Suprapubic skin (tissue), 4 donors: ENCODE data around the gene SLC51B. TPM values are rescaled to one million over a fixed set of nuclear protein-coding genes. Genes with fewer than 3 reads are reported as not detected.

Experiments
- DNase-seq, 2 donors: peaks; one replicate each; pipeline ENCODE4 v3.0.0-alpha.2; 2019; ENCODE audit warnings: low spot score in 2 of 2
- H3K27ac ChIP-seq: fragments of 200-600 bp; sonication (generic); one replicate; pipeline ENCODE4 v1.5.1; 2019
- H3K27me3 ChIP-seq: fragments of 200-600 bp; sonication (generic); one replicate; pipeline ENCODE4 v1.5.1; 2019
- H3K36me3 ChIP-seq: fragments of 200-600 bp; sonication (generic); one replicate; pipeline ENCODE4 v1.5.1; 2019
- H3K4me1 ChIP-seq: fragments of 200-600 bp; sonication (generic); one replicate; pipeline ENCODE4 v1.5.1; 2019
- H3K4me3 ChIP-seq: fragments of 200-600 bp; sonication (generic); one replicate; pipeline ENCODE4 v1.5.1; 2019; ENCODE audit warnings: mild to moderate bottlenecking
- H3K9me3 ChIP-seq: fragments of 200-600 bp; sonication (generic); one replicate; pipeline ENCODE4 v1.5.1; 2019
- EP300 ChIP-seq: sonication (generic); formaldehyde crosslinking; IDR thresholded peaks from one replicate; pipeline ENCODE4 v1.6.1; 2017; ENCODE audit warnings: antibody characterized with exemption
- POLR2A ChIP-seq, 2 donors: fragments of 450-650 bp; IDR thresholded peaks; one replicate each; pipeline ENCODE4 v1.6.1; 2017; ENCODE audit warnings: antibody characterized with exemption in 2 of 2, mild to moderate bottlenecking in 2 of 2, moderate library complexity in 2 of 2
- POLR2AphosphoS5 ChIP-seq, 3 donors: sonication (generic); formaldehyde crosslinking; IDR thresholded peaks; one replicate each; pipeline ENCODE4 v1.6.1; 2017; ENCODE audit warnings: antibody characterized with exemption in 3 of 3
- whole genome bisulfite sequencing: methylation state at CpG from one replicate; pipeline ENCODE4 v1.1.5; 2018; 5-methylcytosine and 5-hydroxymethylcytosine counted together
- total RNA-seq, 4 donors: library from RNA; depleted of rRNA; stranded (reverse); fragments of >200 nt; gene quantifications; one replicate each; pipeline ENCODE4 v1.1.0, GENCODE V29; 2016
- TF ChIP-seq, protein P1 (sequence below), 2 donors: fragments of 200-600 bp in 1 of 2; fragments of 450-650 bp in 1 of 2; sonication (generic) in 1 of 2; IDR thresholded peaks; one replicate each; pipeline ENCODE4 v1.5.1; 2016 to 2019; ENCODE audit warnings: antibody characterized with exemption in 2 of 2, mild to moderate bottlenecking in 1 of 2, moderate library complexity in 1 of 2

Gene SLC51B
- total RNA-seq, 4 donors from 2014 or later: 0.60 TPM; not detected in 3

DNA sequence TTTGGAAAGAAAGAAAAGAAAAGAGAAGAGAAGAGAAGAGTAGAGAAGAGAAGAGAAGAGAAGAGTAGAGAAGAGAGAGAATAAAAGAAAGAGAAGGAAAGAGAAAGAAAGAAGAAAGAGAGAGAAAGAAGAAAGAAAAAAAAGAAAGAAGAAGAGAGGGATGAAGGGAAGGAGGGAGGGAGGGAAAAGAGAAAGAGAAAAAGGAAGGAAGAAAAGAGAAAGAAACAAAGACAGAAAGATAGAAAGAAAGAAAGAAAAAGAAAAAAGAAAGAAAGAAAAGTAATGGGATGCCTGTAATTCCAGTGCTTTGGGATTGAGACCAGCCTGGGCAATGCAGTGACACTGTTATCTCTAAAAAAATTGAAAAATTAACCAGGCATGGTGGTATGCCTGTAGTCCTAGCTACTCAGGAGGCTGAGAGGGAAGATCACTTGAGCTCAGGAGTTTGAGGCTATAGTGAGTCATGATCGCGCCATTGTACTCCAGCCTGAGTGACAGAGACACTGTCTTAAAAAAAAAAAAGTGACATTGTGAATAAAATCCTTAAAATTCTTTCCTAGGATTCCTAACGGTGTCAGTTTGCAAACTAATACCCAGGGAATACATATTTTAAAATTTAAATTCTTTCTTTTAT lies 20.9 kb downstream of the SLC51B start:
- 59% methylated on average over 3 of the region's 3 CpGs for WGBS
- Histone ChIP-seq H3K9me3 (no peaks in the 10 kb centered on the region), H3K4me1 (peaks cover 29% of the 10 kb centered on the region), H3K36me3 (no peaks in the 10 kb centered on the region), H3K27ac (peak overlapping the region; percentile 88), H3K27me3 (peaks cover 22% of the 10 kb centered on the region), H3K4me3 (peak overlapping the region; percentile 54)
- no peak for DNase-seq
- TF ChIP-seq POLR2A (IDR thresholded peaks at IDR 0.05): no peak
- TF ChIP-seq, protein P1, sequence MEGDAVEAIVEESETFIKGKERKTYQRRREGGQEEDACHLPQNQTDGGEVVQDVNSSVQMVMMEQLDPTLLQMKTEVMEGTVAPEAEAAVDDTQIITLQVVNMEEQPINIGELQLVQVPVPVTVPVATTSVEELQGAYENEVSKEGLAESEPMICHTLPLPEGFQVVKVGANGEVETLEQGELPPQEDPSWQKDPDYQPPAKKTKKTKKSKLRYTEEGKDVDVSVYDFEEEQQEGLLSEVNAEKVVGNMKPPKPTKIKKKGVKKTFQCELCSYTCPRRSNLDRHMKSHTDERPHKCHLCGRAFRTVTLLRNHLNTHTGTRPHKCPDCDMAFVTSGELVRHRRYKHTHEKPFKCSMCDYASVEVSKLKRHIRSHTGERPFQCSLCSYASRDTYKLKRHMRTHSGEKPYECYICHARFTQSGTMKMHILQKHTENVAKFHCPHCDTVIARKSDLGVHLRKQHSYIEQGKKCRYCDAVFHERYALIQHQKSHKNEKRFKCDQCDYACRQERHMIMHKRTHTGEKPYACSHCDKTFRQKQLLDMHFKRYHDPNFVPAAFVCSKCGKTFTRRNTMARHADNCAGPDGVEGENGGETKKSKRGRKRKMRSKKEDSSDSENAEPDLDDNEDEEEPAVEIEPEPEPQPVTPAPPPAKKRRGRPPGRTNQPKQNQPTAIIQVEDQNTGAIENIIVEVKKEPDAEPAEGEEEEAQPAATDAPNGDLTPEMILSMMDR (IDR thresholded peaks at IDR 0.05): no peak
- TF ChIP-seq EP300: no peak
- no peak for TF ChIP-seq POLR2AphosphoS5 (IDR thresholded peaks at IDR 0.05)

DNA sequence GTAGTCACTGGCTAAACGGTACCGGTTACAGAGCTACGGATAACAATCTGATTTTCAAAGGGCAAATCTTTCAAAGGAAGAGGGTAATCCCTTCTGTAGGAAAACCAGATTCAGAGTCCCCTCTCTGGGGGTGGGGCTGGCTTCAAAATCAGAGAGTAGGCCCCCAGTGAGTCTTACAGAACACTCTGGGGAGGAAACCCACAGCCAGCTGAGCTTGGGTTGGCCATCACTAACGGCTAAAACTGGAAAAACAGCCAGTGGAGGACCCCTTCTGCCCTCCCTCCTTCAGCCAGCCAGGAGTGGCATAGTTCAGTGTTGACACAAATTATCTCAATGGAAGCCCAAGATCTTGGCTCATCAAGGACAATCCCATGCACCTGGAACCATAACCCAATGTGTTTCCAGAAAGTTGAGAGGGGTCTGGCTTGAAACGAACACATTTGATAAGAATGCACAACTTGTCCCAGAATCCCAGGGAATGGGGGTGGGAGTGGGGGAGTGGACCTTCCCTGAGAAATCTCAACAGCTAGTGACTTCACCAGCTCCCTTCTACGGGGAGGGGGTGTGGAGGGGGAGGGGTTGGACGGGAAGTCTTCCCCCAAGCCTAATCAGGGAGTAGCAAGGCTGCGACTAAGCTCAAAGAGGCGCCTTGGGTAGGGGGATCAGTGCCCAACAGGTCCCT lies 21.6 kb downstream of the SLC51B start:
- Histone ChIP-seq H3K27ac (peak overlapping the region; percentile 88), H3K9me3 (no peaks in the 10 kb centered on the region), H3K27me3 (peaks cover 22% of the 10 kb centered on the region), H3K4me3 (peak overlapping the region; percentile 54), H3K4me1 (peaks cover 30% of the 10 kb centered on the region), H3K36me3 (no peaks in the 10 kb centered on the region)
- TF ChIP-seq, protein P1 (IDR thresholded peaks at IDR 0.05): no peak
- TF ChIP-seq POLR2A (IDR thresholded peaks at IDR 0.05) (no peak), EP300 (no peak), POLR2AphosphoS5 (IDR thresholded peaks at IDR 0.05) (no peak)
- 50% methylated on average over 8 of the region's 9 CpGs for WGBS
- DNase-seq: no peak

DNA sequence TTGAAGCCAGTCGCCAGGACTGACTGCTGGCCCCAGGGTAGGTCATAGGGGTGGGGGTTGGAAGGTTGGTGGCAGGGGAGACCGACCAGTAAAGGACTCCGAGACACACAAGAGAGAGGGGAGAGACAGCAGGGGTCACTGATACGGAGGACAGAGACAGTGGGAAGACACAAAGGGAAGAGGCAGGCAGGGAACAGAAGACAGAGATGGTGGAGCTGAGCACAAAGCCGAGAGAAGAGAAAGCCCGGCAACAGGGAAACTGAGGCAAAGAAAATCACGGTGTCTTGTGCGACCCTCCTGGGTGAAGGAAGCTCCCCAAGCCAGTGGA lies 22.1 kb downstream of the SLC51B start:
- Histone ChIP-seq H3K4me1 (peaks cover 31% of the 10 kb centered on the region), H3K36me3 (no peaks in the 10 kb centered on the region), H3K4me3 (peak overlapping the region; percentile 54), H3K27ac (peak overlapping the region; percentile 88), H3K27me3 (peaks cover 22% of the 10 kb centered on the region), H3K9me3 (no peaks in the 10 kb centered on the region)
- TF ChIP-seq, protein P1 (IDR thresholded peaks at IDR 0.05): no peak
- TF ChIP-seq EP300: no peak
- TF ChIP-seq POLR2AphosphoS5 (IDR thresholded peaks at IDR 0.05): no peak
- TF ChIP-seq POLR2A (IDR thresholded peaks at IDR 0.05): no peak
- no peak for DNase-seq
- WGBS: 25% methylated on average over 8 of the region's 8 CpGs

DNA sequence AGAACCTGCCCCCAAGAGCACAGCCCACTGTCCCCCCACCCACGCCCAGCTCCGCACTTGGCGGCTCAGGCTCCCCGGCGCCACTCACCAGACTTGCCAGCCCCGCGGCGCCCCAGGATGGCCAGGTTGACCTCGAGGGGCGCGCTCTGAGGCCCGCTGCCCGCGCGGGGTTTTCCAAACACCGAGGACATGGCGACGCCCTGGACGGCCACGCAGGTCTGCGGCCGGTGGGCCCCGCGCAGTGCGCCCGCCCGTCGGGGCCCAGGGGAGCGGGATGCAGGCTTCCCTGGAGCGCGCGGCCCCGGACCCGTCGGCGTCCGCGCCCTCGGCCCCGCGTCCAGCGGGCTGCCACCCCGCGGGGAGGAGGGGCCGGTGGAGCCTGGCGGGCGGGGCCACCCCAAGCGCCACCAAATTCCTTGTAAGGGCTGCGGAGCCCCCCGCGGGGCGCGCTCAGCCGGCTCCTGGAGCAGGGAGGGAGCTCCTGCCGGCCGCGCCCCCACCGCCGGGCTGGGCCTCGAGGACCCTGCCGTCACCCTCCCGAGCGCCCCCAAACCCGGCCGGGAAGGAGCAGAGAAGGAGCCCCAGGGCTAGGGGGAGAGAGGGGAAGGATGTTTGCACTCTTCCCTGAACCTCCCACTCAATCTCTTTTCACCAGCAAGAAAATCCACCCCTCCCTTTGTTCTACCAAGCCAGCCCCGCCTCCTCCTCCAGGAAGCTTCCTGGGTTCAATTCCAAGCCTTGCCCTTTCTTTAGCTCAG lies 22.6 kb downstream of the SLC51B start, which contains the start of gene RASL12:
Gene RASL12, minus strand, starts transcription at position 347 of the 758 bp plus-strand sequence. Its CDS starts 156 bp downstream, at position 191.
- no peaks in the 10 kb centered on the region for H3K36me3 ChIP-seq
- WGBS: 7% methylated on average over 13 of the region's 66 CpGs
- H3K27ac ChIP-seq: peak within 1 kb of the TSS; percentile 88
- peaks cover 22% of the 10 kb centered on the region for H3K27me3 ChIP-seq
- TF ChIP-seq POLR2AphosphoS5 (IDR thresholded peaks at IDR 0.05) (no peak), POLR2A (IDR thresholded peaks at IDR 0.05) (no peak), EP300 (no peak)
- TF ChIP-seq, protein P1 (IDR thresholded peaks at IDR 0.05): no peak
- H3K9me3 ChIP-seq: no peaks in the 10 kb centered on the region
- peak within 1 kb of the TSS; percentile 54 for H3K4me3 ChIP-seq
- DNase-seq: no peak
- peaks cover 31% of the 10 kb centered on the region for H3K4me1 ChIP-seq

DNA sequence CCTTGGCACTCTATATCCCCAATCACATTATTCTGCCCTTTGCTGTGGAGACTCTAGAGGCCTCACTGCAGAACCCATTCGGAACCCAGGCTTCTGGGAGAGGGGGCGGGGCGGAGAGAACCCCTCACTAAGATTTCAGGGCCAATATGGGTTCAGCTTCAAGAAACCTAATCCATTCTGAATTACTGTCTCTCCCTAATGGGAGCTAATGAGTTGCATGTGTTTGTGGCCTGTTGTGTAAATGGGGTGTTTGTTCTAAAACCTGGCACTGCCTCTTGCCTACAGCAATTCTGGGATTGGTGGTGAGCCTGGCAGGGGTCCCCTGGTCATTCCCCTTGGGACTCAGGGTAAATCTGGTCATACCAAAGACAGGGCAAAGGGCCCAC lies 23.2 kb downstream of the SLC51B start:
- no peaks in the 10 kb centered on the region for H3K36me3 ChIP-seq
- no peak for DNase-seq
- peak overlapping the region; percentile 54 for H3K4me3 ChIP-seq
- WGBS: 62% methylated on average over 3 of the region's 3 CpGs
- peak overlapping the region; percentile 88 for H3K27ac ChIP-seq
- H3K27me3 ChIP-seq: peaks cover 22% of the 10 kb centered on the region
- no peak for TF ChIP-seq POLR2A (IDR thresholded peaks at IDR 0.05)
- TF ChIP-seq, protein P1 (IDR thresholded peaks at IDR 0.05): no peak
- TF ChIP-seq POLR2AphosphoS5 (IDR thresholded peaks at IDR 0.05): no peak
- TF ChIP-seq EP300: no peak
- no peaks in the 10 kb centered on the region for H3K9me3 ChIP-seq
- H3K4me1 ChIP-seq: peaks cover 31% of the 10 kb centered on the region
